Activated T-cell treated with anti-CD3 and anti-CD28 coated beads, Interleukin-2, amount 50 U/mL, for 24 hours (primary cell): ENCODE measurements around the gene COG2.
"Not testable (repeated sequence)": the region's sequence is repeated elsewhere in the genome, so short reads cannot be mapped to it uniquely, and the experiment has no call there.

ENCODE experiments used
- DNase-seq: peaks from one replicate; pipeline ENCODE4 v3.0.0-alpha.2; 2020
- H3K27ac Mint-ChIP-seq: 2 replicates; pipeline ENCODE4 v1.8.0; 2020; ENCODE audit warnings: mild to moderate bottlenecking, mixed read lengths
- H3K27me3 Mint-ChIP-seq: 2 replicates; pipeline ENCODE4 v1.8.0; 2020; ENCODE audit warnings: mixed read lengths
- H3K36me3 Mint-ChIP-seq: 2 replicates; pipeline ENCODE4 v1.8.0; 2020; ENCODE audit warnings: low read depth, mixed read lengths
- H3K4me1 Mint-ChIP-seq: 2 replicates; pipeline ENCODE4 v1.8.0; 2020; ENCODE audit warnings: low read depth, mixed read lengths
- H3K4me3 Mint-ChIP-seq: 2 replicates; pipeline ENCODE4 v1.8.0; 2020; ENCODE audit warnings: mild to moderate bottlenecking, moderate library complexity, mixed read lengths
- H3K9me3 Mint-ChIP-seq: 2 replicates; pipeline ENCODE4 v1.8.0; 2020; ENCODE audit warnings: mixed read lengths

Gene COG2, protein sequence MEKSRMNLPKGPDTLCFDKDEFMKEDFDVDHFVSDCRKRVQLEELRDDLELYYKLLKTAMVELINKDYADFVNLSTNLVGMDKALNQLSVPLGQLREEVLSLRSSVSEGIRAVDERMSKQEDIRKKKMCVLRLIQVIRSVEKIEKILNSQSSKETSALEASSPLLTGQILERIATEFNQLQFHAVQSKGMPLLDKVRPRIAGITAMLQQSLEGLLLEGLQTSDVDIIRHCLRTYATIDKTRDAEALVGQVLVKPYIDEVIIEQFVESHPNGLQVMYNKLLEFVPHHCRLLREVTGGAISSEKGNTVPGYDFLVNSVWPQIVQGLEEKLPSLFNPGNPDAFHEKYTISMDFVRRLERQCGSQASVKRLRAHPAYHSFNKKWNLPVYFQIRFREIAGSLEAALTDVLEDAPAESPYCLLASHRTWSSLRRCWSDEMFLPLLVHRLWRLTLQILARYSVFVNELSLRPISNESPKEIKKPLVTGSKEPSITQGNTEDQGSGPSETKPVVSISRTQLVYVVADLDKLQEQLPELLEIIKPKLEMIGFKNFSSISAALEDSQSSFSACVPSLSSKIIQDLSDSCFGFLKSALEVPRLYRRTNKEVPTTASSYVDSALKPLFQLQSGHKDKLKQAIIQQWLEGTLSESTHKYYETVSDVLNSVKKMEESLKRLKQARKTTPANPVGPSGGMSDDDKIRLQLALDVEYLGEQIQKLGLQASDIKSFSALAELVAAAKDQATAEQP

DNA sequence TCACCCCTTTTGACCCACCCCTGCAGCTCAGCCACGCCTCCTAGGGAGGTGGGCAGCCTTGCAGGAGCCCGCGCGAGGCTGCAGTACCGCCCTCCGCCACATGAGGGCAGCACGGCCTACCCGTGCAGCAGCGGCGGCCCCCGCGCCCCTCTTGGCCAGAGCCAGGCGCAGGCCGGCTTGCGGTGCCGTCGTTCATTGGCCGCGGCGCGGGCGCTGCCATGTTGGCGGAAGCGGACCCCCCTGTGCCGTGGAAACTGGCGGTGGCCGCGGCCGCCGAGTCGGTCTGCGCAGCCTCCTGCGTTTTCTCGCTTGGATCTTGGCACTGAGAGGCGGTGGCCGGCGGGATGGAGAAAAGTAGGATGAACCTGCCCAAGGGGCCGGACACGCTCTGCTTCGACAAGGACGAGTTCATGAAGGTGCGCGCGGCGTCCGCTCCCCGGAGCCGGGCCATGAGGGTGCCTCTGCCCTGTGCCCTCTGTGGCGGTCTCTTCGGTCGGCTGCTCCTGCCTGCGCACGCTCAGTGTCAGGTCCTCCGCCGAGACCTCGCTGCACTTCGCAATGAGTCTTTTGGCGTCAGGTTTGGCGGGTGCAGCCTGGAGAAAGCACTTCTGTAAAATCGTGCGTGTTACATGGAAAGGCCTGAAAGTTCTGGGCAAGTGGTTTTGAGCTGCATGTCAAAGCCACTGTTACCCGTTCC, at the start of gene COG2:
Gene COG2 (plus strand): TSS at position 219 of the 697 bp plus-strand sequence. CDS start 126 bp downstream, at position 345.
- Mint-ChIP-seq H3K9me3 (no peaks in the 10 kb centered on the region), H3K27ac (peak within 1 kb of the TSS; percentile 96), H3K4me3 (peak within 1 kb of the TSS; percentile 98), H3K27me3 (peaks cover 7% of the 10 kb centered on the region), H3K36me3 (peaks cover 32% of the 10 kb centered on the region), H3K4me1 (peaks cover 53% of the 10 kb centered on the region)
- peak; percentile 100 for DNase-seq

DNA sequence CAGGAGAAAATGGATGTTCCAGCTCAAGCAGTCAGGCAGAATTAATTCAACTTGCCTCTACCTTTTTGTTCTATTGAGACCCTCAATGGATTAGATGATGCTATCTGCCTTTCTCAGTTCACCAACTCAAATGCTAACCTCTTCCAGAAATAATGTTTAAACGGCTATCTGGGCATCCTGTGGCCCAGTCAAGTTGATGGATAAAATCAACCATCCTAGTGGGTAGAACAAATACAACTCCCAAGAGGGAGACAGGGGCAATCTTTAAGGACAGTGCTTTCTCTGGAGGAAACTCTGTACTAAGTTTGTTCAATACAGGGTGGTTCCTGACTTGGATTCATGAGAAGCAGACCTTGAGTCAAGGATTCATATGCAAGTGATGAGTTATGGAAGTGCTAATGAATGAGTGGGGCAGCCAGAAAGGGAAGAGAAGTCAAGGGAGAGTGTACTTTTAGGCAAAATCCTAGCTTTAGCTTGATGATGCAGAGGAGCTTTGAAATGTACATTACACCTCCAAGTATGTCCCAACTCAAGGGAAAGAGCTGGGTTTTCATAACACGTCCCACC, 49.4 kb upstream of the COG2 start:
- Mint-ChIP-seq H3K36me3 (no peaks in the 10 kb centered on the region), H3K9me3 (no peaks in the 10 kb centered on the region), H3K4me1 (no peaks in the 10 kb centered on the region), H3K4me3 (no peak overlapping the region), H3K27ac (no peak overlapping the region), H3K27me3 (peaks cover 50% of the 10 kb centered on the region)
- DNase-seq = no peak

DNA sequence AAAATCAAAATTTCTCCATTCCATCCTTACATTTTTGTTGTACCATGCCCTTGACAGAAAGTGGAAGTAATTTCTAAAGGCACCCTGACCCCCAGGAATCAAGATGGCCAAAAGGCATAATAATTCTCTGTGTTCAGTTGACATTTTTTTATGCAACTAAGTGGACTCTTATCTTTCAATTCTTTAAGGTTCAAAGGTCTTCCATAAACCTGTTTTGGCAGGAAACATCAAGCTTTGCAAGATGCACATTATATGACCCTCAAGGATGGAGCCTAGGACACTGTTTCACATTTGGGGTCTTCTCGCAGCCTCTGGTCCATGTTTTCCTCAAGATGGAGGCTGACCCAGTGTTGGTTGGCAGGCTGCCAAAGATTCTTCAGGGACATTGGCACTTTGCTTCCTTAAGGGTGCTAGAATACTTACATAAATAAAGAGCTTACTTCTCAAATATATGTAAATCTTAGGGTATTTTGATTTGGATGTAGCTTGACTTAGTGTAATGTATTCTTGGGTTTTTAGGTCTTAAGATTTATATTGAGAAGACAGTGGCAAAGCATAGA, 48.0 kb upstream of the COG2 start:
- peaks cover 2% of the 10 kb centered on the region for H3K9me3 Mint-ChIP-seq
- H3K4me1 Mint-ChIP-seq = no peaks in the 10 kb centered on the region
- H3K4me3 Mint-ChIP-seq = no peak overlapping the region
- no peaks in the 10 kb centered on the region for H3K36me3 Mint-ChIP-seq
- H3K27ac Mint-ChIP-seq = no peak overlapping the region
- no peak for DNase-seq
- peaks cover 47% of the 10 kb centered on the region for H3K27me3 Mint-ChIP-seq

DNA sequence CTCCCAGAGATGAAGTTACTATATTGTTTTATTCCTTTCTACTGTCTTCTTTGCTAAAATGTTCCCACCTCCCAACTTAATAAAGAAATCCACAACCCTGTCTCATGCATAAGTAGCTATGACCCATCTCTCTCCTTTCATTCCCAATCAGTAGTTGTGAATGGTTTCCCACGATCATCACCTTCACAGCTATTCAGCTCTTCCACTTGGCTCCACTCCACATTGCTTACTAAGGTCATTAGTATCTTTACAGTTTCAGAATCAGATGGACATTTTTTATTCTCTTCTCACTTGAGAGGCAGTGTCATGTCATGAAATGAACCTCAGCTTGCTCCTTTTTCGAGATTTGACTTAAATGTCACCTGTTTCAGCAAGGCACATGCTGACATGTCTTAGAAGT, 47.1 kb upstream of the COG2 start:
- Mint-ChIP-seq H3K4me1 (peaks cover 2% of the 10 kb centered on the region), H3K27ac (no peak overlapping the region), H3K4me3 (no peak overlapping the region), H3K36me3 (no peaks in the 10 kb centered on the region), H3K27me3 (peaks cover 52% of the 10 kb centered on the region), H3K9me3 (peaks cover 9% of the 10 kb centered on the region)
- DNase-seq = no peak

DNA sequence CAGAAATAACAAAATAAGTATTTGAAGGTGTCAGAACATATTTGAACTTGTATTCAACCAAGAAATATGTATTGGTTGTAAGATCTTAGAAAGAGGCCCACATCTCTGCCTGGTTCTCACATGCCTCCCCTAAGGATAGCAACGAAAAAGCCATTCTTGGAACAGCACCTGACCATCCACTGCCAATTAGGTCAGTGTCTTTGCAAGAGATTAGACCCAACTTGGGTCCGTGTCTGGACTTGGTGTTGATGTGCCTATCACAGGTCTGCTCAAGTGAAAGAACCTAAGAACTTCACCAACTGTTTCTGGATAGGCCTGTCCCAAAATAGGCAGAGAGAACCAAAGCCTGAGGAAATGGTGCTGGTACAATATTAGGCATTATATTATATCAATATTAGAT, 46.0 kb upstream of the COG2 start:
- DNase-seq = no peak
- H3K4me1 Mint-ChIP-seq = peaks cover 2% of the 10 kb centered on the region
- no peak overlapping the region for H3K4me3 Mint-ChIP-seq
- no peaks in the 10 kb centered on the region for H3K36me3 Mint-ChIP-seq
- H3K27ac Mint-ChIP-seq = no peak overlapping the region
- peaks cover 50% of the 10 kb centered on the region for H3K27me3 Mint-ChIP-seq
- H3K9me3 Mint-ChIP-seq = peaks cover 9% of the 10 kb centered on the region

DNA sequence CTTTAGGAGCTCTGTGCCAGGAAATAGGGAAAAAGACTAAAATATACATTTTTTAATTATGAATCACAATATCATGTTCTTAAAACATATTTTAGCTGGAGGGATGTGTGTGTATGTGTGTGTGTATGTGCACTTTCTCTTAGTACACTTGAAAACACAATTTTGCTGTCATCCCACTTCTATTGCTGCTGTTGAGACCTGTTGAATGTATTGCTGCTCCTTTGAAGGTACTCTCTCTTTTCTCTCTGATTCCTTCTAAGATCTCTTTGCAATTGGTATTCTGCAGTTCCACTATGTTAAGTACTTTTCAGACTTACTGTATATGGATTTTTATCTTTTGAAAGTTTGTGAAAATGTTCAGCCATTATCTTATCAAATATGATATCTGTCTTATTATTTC, 43.5 kb upstream of the COG2 start:
- DNase-seq = no peak
- peaks cover 2% of the 10 kb centered on the region for H3K4me1 Mint-ChIP-seq
- H3K4me3 Mint-ChIP-seq = no peak overlapping the region
- peaks cover 9% of the 10 kb centered on the region for H3K9me3 Mint-ChIP-seq
- no peak overlapping the region for H3K27ac Mint-ChIP-seq
- H3K27me3 Mint-ChIP-seq = peaks cover 45% of the 10 kb centered on the region
- no peaks in the 10 kb centered on the region for H3K36me3 Mint-ChIP-seq

DNA sequence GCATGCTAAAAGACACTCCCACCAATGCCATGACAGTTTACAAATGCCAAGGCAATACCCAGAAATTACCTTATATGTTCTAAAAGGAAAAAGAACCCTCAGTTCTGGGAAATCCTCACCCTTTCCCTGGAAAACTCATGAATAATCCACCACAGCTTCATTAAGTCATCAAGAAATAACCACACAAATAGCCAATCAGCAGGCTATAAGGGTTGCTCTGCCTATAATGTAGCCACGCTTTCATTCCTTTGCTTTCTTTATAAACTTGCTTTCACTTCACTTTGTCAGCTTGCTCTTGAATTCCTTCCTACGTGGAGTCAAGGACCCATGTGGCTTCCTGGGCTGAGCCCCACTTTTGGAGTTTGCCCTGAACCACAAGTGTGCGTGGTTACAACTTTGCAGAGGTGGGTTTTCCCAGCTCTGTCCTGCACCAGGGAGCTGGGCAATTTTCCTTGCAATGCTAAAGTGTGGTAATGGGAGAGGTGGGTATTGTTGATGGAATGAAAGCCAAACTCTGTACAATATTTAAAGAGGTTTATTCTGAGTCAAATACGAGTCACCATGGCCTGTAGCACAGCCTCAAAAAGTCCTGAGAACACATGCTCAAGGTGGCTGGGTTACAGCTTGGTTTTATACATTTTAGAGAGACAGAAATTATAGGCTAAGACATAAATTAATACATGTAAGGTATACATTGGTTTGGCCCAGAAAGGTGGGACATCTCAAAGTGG, 42.2 kb upstream of the COG2 start:
- no peak overlapping the region for H3K27ac Mint-ChIP-seq
- peaks cover 42% of the 10 kb centered on the region for H3K27me3 Mint-ChIP-seq
- DNase-seq = no peak

DNA sequence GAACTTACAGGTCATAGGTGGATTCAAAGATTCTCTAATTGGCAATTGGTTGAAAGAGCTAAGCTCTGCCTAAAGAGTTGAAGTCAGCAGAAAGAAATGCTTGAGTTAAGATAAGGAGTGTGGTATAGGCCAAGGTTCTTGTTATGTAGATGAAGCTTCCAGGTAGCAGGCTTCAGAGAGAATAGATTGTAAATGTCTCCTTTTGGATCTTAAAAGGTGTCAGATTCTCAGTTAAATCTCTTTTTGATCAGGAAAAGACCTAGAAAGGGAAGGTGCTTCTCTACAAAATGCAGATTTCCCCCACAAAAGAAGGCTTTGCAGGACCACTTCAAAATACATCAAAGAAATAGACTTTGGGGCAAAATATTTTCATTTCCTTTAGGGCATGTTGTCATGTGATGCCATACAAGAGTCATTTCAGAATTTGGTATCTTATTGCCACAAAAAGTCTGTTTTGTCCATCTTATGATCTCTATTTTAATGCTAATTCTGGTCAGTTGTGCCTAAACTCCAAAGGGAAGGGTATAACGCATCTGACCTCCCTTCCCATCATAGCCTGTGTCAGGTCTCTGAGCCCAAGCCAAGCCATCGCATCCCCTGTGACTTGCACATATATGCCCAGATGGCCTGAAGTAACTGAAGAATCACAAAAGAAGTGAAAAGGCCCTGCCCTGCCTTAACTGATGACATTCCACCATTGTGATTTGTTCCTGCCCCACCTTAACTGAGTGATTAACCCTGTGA, 41.5 kb upstream of the COG2 start:
- H3K27ac Mint-ChIP-seq, DNase-seq, H3K4me3 Mint-ChIP-seq, H3K36me3 Mint-ChIP-seq, H3K9me3 Mint-ChIP-seq, H3K4me1 Mint-ChIP-seq: not testable (repeated sequence)
- H3K27me3 Mint-ChIP-seq = peaks cover 39% of the 10 kb centered on the region

More for the DNA sequence above, 42.2 kb upstream of the COG2 start:
- Mint-ChIP-seq H3K4me3 (no peak overlapping the region), H3K36me3 (no peaks in the 10 kb centered on the region), H3K4me1 (peaks cover 2% of the 10 kb centered on the region), H3K9me3 (peaks cover 9% of the 10 kb centered on the region)

DNA sequence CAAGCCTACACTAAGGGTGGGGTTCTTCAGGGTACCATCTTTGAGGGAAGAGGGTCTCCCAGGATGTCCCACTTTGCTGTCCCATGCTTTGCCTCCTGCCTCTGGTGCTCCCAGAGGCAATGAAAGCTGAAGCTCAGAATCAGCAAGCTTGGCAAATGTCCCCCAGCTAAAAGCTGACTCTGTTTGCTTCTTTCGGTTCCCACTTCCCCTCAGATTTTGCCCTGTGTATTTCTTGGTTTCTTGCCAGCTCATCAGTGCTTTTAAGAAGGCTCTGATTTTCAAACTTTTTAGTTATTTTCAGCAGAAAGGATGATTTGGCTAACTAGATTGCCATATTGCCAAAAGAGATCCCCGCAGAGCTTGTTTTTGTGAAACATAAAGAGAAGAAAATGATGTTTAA, 33.1 kb upstream of the COG2 start:
- Mint-ChIP-seq H3K4me1 (no peaks in the 10 kb centered on the region), H3K27ac (no peak overlapping the region), H3K27me3 (peaks cover 15% of the 10 kb centered on the region), H3K9me3 (no peaks in the 10 kb centered on the region), H3K4me3 (no peak overlapping the region), H3K36me3 (no peaks in the 10 kb centered on the region)
- no peak for DNase-seq

DNA sequence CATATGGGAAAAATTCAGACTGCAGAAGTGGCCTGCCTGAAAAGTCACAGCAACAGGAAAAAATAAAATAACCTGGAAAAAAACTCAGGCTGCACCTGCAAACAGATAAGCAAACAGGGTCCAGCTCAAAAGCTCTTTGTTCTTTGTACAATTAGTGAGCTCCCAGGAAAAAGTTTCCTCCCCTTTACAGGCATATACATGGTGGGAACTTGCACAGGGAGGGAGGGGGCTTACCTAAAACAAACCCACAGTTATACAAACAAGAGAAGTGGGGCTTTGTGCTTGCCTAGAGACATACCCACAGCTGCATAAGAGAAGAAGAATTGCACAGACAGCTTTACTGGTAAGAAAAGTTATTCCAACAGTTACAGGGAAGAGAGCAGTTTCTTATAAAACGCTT, 31.7 kb upstream of the COG2 start:
- no peak overlapping the region for H3K27ac Mint-ChIP-seq
- H3K9me3 Mint-ChIP-seq = no peaks in the 10 kb centered on the region
- no peak for DNase-seq
- H3K36me3 Mint-ChIP-seq = no peaks in the 10 kb centered on the region
- H3K27me3 Mint-ChIP-seq = peaks cover 17% of the 10 kb centered on the region
- no peaks in the 10 kb centered on the region for H3K4me1 Mint-ChIP-seq
- no peak overlapping the region for H3K4me3 Mint-ChIP-seq

DNA sequence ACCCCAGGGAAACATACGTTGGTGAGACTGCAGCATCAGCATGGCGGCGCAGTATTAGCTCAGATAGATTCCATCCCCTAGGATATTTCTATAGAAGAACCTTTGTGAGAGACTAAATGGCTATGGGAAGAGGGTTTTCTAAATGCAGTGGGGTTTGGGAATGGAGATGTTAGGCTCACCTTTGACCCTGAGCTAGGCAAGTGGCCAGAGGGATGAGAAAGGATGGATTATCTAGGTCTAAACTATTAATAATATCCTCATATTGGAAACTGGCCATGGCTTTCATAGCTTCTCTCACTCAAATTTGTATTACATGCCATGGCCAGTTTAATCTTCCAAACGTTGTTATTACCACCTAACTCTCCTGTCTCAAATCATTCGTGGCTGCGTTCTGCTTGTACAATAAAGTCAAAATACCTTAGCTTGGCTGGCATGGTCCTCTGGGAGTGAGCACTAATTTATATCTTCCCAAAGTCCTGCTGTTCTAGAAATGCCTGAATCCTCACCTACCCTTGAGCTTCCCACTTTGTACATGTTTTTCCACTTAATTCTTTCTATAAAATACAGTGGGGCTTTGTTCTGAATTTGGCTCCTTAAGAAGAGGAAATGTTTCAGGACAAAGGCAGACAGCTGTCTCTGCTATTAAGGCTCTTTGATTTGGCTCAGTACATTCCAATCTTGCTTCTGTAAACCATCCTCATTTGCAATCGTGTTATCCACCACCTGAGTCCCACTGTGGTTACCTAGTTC, 31.0 kb upstream of the COG2 start:
- Mint-ChIP-seq H3K4me1 (no peaks in the 10 kb centered on the region), H3K4me3 (no peak overlapping the region), H3K27ac (no peak overlapping the region), H3K9me3 (no peaks in the 10 kb centered on the region), H3K36me3 (no peaks in the 10 kb centered on the region), H3K27me3 (peaks cover 23% of the 10 kb centered on the region)
- no peak for DNase-seq

DNA sequence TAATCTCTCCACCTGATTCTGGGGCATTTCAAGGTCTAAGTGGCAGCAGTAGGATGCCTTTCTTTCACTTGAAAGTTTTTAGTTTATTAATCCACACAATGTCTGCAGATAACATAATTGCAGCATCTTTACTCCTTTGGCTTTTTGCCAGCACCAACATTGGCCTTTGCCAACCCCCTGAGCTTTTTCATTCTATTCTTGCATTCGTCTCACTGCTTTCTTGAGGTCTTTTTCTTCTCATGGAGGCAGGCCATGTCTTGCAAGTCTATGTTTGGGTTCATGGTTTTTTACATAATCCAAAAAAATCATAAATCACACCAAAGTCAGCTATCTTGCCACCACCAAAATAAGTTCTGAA, 30.4 kb upstream of the COG2 start:
- H3K27ac Mint-ChIP-seq = no peak overlapping the region
- H3K36me3 Mint-ChIP-seq = no peaks in the 10 kb centered on the region
- peaks cover 28% of the 10 kb centered on the region for H3K27me3 Mint-ChIP-seq
- no peak overlapping the region for H3K4me3 Mint-ChIP-seq
- no peaks in the 10 kb centered on the region for H3K4me1 Mint-ChIP-seq
- DNase-seq = no peak
- no peaks in the 10 kb centered on the region for H3K9me3 Mint-ChIP-seq

DNA sequence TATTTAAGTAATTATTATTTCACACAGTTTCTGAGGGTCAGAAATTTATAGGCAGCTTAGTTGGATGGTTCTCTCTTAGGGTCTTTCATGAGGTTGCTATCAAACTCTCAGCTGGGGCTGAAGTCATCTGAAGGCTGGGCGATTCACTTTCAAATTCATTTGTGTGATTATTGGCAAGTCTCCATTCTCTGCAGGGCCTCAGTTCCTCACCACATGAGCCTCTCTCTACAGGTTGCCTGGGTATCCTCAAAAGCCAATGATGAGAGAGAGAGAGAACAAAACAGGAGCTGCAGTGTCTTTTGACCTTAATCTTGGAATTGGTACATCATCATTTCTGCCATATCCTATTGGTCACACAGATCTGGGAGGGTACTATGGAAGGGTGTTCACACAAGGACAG, 29.6 kb upstream of the COG2 start:
- DNase-seq = no peak
- H3K27ac Mint-ChIP-seq = no peak overlapping the region
- peaks cover 33% of the 10 kb centered on the region for H3K27me3 Mint-ChIP-seq
- no peaks in the 10 kb centered on the region for H3K4me1 Mint-ChIP-seq
- H3K9me3 Mint-ChIP-seq = no peaks in the 10 kb centered on the region
- no peak overlapping the region for H3K4me3 Mint-ChIP-seq
- no peaks in the 10 kb centered on the region for H3K36me3 Mint-ChIP-seq
